Measurements from ENCODE around the gene KLK1. TPM values are rescaled to one million over a fixed set of nuclear protein-coding genes. Genes with fewer than 3 reads are reported as not detected.

The KLK1 gene
- total RNA-seq, 4 donors from 2014 or later: not detected

DNA sequence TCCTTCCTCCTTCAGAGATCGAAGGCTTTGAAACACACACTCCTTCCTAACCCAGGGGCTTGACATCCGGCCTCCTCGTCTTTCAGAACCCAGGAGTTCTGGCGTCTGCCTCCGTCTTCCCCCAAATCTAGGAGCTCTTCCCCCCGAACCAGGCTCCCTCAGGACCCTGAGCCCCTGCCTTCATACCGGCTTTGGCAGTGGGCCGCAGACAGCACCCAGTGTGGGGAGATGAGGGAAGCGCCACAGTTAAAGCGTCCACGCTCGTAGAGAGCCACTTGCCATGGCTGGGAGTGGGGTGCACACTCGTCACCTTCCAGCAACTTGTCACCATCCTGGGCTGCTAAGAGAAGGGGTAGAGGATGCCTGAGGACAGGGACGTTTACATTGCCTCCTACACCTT, 3.9 kb upstream of the KLK1 start:
- intact Hi-C loops (cut with DNase I): no loop called here
- H3K9me3 ChIP-seq: no peaks in the 10 kb centered on the region
- no peaks in the 10 kb centered on the region for H3K4me1 ChIP-seq
- DNase-seq: no peak
- H3K36me3 ChIP-seq: no peaks in the 10 kb centered on the region
- TF ChIP-seq, protein P1, sequence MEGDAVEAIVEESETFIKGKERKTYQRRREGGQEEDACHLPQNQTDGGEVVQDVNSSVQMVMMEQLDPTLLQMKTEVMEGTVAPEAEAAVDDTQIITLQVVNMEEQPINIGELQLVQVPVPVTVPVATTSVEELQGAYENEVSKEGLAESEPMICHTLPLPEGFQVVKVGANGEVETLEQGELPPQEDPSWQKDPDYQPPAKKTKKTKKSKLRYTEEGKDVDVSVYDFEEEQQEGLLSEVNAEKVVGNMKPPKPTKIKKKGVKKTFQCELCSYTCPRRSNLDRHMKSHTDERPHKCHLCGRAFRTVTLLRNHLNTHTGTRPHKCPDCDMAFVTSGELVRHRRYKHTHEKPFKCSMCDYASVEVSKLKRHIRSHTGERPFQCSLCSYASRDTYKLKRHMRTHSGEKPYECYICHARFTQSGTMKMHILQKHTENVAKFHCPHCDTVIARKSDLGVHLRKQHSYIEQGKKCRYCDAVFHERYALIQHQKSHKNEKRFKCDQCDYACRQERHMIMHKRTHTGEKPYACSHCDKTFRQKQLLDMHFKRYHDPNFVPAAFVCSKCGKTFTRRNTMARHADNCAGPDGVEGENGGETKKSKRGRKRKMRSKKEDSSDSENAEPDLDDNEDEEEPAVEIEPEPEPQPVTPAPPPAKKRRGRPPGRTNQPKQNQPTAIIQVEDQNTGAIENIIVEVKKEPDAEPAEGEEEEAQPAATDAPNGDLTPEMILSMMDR (IDR thresholded peaks at IDR 0.05): no peak
- H3K4me3 ChIP-seq: no peak overlapping the region
- H3K27me3 ChIP-seq: peaks cover 0 to 76% (median 2%) of the 10 kb centered on the region in 4 donors
- 72 to 73% methylated on average over 10 to 11 of the region's 14 CpGs for WGBS, 2 donors
- H3K27ac ChIP-seq: no peak overlapping the region

DNA sequence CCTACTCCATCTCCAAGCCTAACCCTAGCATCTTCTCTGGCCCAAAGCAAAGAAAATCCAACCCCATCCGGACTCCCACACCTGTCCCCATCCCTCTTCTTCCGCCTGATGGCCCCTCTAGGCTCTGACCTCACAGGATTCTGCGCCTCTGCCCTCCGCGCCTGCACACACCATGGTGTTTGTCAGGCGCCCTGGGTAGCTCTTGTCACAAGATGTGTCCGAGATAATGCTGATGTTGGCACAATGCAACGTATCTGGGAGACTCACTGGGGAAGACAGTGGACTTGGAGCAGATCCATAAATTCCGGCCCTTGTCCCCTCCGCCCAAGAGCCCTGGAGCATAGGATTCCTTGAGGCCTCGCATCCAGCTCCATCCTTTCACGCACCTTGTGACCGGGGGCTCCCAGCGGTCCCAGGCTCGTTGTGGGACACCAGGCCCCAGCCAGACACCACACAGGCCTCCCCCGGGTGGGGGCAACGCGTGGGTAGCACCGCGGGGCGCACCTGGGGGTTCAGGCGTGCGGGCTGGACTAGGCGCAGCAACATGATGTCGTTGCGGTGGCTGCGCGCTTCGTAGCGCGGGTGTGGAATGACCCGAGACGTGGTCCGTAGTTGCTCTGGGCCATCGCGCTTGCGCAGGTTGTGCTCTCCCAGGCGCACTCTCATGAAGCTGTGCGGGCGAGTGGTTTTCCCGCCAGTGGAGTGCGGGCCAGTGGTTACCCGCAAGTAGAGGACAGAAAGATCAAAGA, 3.1 kb upstream of the KLK1 start:
- no peak for TF ChIP-seq POLR2A (IDR thresholded peaks at IDR 0.05)
- TF ChIP-seq, protein P1 (IDR thresholded peaks at IDR 0.05): no peak
- no peak overlapping the region for H3K4me3 ChIP-seq
- H3K36me3 ChIP-seq: no peaks in the 10 kb centered on the region
- H3K9me3 ChIP-seq: no peaks in the 10 kb centered on the region
- peaks cover 0 to 81% (median 3%) of the 10 kb centered on the region in 4 donors for H3K27me3 ChIP-seq
- intact Hi-C loops (cut with DNase I): no loop called here
- H3K27ac ChIP-seq: no peak overlapping the region
- no peaks in the 10 kb centered on the region for H3K4me1 ChIP-seq
- WGBS, 2 donors: 76 to 79% methylated on average over 23 to 33 of the region's 43 CpGs
- no peak for DNase-seq

DNA sequence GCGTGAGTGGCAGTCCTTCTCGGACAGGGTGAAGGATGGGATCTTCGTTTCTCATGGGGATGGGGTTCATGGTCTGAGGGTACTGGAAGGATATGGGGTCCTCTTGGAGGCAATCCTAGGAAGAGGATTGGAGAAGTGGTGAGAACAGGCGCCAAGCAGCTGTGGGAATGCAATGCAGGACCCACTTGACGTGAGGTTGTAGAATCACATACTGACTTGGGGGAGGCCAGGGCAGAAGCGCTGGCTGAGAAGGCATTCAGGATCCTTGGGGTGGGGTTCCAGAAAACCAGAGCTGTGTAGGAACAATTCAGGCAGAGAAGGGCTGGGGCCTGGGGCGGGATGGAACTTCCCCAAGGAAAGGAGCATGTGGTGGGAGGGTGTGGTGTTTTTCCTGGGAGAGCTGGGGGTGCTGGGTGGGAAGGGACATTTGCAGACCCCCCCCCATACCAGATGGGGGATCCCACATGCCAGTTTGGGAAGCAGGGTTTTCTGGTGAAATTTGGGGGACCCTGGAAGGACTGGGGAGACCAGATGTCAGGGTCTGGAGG, 852 bp downstream of the KLK1 start:
- TF ChIP-seq, protein P1 (IDR thresholded peaks at IDR 0.05): no peak
- TF ChIP-seq POLR2A (IDR thresholded peaks at IDR 0.05): no peak
- WGBS, 2 donors: 68 to 75% methylated on average over 5 to 7 of the region's 7 CpGs
- peaks cover 0 to 95% (median 8%) of the 10 kb centered on the region in 4 donors for H3K27me3 ChIP-seq

DNA sequence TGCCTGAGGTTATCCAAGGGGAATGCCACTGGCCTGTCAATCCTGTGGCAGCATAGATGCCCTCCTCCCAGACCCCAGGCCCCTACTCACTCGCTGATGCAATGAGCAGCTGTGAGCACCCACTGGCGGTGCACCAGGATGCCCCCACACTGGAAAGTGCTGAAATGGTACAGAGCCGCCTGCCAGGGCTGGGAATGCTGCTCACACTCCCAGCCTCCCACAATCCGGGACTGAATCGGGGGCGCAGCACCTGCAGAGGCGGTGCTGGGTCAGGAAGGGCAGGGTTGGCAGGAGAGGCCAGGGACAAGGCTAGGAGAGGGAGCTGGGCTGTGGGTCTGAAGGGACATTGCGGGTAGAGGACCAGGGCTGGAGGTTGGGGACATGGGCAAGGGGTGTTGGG, 2.0 kb downstream of the KLK1 start:
- peaks cover 0 to 95% (median 9%) of the 10 kb centered on the region in 4 donors for H3K27me3 ChIP-seq
- no peak overlapping the region for H3K4me3 ChIP-seq
- intact Hi-C loops (cut with DNase I): no loop called here
- no peak overlapping the region for H3K27ac ChIP-seq
- no peaks in the 10 kb centered on the region for H3K9me3 ChIP-seq
- H3K36me3 ChIP-seq: no peaks in the 10 kb centered on the region
- 33 to 80% methylated on average over 1 of the region's 8 CpGs for WGBS, 2 donors
- no peak for DNase-seq
- TF ChIP-seq, protein P1 (IDR thresholded peaks at IDR 0.05): no peak
- no peak for TF ChIP-seq POLR2A (IDR thresholded peaks at IDR 0.05)
- H3K4me1 ChIP-seq: peaks cover 12 to 30% (median 16%) of the 10 kb centered on the region in 3 donors

More for the DNA sequence above, 852 bp downstream of the KLK1 start:
- intact Hi-C loops (cut with DNase I): no loop called here
- H3K9me3 ChIP-seq: no peaks in the 10 kb centered on the region
- H3K27ac ChIP-seq: no peak overlapping the region
- no peak for DNase-seq
- H3K4me1 ChIP-seq: peaks cover 12 to 29% (median 16%) of the 10 kb centered on the region in 3 donors
- H3K36me3 ChIP-seq: no peaks in the 10 kb centered on the region
- H3K4me3 ChIP-seq: no peak overlapping the region

DNA sequence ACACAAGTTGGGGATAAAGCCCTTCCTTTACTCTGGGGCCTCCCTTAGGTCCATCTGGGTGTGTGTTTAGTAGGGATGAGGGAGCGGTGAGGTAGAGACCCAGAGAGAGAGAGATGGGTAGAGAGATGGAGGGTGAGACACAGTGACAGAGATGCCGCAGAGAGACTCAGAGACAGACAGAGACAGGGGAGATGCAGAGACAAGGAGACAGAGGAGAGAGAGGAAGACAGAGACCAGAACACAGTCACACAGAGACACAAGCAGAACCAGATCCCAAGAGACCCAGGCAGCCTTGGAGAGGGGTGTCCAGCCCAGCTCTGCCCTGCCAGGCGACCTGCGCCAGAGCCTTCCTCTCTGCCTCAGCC, 2.4 kb downstream of the KLK1 start:
- Histone ChIP-seq H3K27ac (no peak overlapping the region), H3K4me1 (peaks cover 12 to 30% (median 16%) of the 10 kb centered on the region in 3 donors), H3K9me3 (no peaks in the 10 kb centered on the region), H3K27me3 (peaks cover 0 to 96% (median 9%) of the 10 kb centered on the region in 4 donors), H3K36me3 (no peaks in the 10 kb centered on the region), H3K4me3 (peak overlapping the region in 1 of 4 donors; percentile 49)
- WGBS, 2 donors: 59 to 71% methylated on average over 3 to 4 of the region's 4 CpGs
- intact Hi-C loops (cut with DNase I): no loop called here
- no peak for DNase-seq
- TF ChIP-seq POLR2A (IDR thresholded peaks at IDR 0.05): no peak
- TF ChIP-seq, protein P1 (IDR thresholded peaks at IDR 0.05): no peak

All from esophagus squamous epithelium (tissue), 5 donors.